Activated naive CD4-positive, alpha-beta T cell treated with anti-CD3 and anti-CD28 coated beads, Interleukin-2, amount 50 U/mL, for 72 hours (primary cell): ENCODE data around the gene CMYA5. TPM values are rescaled to one million over a fixed set of nuclear protein-coding genes. Genes with fewer than 3 reads are reported as not detected.

Experiments
- ATAC-seq, 2 donors: fragments of 150-1000 bp; cut with Tn5 transposase; 2 replicates each; pipeline ENCODE4 v1.10.0; 2021; ENCODE audit warnings: mild to moderate bottlenecking in 2 of 2, moderate library complexity in 2 of 2
- DNase-seq, 2 donors: peaks; one replicate each; pipeline ENCODE4 v3.0.0; 2021 to 2022; ENCODE audit warnings: low spot score in 2 of 2
- H3K27ac Mint-ChIP-seq, 2 donors: one replicate each; pipeline ENCODE4 v1.8.0; 2022; ENCODE audit warnings: mild to moderate bottlenecking in 2 of 2, mixed read lengths in 2 of 2
- H3K36me3 Mint-ChIP-seq, 2 donors: one replicate each; pipeline ENCODE4 v1.8.0; 2022; ENCODE audit warnings: mixed read lengths in 2 of 2
- H3K9me3 Mint-ChIP-seq, 2 donors: one replicate each; pipeline ENCODE4 v1.8.0; 2022; ENCODE audit warnings: mixed read lengths in 2 of 2
- total RNA-seq, 2 donors: library from RNA; stranded (reverse); gene quantifications; one replicate each; pipeline ENCODE4 v1.2.3, GENCODE V29; 2022

The CMYA5 gene
- total RNA-seq, 2 donors from 2014 or later: 0.30 to 0.39 TPM

DNA sequence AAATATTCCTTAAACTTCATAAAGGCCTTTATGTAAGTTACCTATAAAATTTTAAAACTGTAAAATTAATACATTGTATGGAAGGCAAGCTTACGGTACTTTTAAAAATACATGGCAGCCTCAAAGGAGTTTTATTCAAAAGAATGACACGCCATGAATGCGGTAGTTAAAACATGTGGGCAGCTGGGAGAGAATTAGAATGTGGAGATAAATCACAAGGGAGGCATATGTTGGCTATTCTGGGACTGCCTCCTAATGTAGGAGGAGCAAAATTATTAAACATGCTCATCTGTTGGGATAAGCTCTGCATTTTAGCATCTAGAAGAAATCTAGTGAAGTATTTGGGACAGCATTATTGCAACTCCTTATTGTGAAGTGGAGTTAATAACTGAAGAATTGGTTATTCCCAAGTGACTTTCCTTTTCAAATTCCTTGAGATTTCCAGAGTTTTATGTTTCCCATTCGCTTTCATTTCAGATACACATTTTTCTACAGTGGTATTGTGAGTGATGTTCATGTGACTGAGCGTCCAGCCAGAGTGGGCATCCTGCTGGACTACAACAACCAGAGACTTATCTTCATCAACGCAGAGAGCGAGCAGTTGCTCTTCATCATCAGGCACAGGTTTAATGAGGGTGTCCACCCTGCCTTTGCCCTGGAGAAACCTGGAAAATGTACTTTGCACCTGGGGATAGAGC is 109.4 kb downstream of the CMYA5 start:
- Mint-ChIP-seq H3K27ac (no peak overlapping the region), H3K36me3 (no peaks in the 10 kb centered on the region), H3K9me3 (no peaks in the 10 kb centered on the region)
- ATAC-seq (no peak), DNase-seq (no peak)

DNA sequence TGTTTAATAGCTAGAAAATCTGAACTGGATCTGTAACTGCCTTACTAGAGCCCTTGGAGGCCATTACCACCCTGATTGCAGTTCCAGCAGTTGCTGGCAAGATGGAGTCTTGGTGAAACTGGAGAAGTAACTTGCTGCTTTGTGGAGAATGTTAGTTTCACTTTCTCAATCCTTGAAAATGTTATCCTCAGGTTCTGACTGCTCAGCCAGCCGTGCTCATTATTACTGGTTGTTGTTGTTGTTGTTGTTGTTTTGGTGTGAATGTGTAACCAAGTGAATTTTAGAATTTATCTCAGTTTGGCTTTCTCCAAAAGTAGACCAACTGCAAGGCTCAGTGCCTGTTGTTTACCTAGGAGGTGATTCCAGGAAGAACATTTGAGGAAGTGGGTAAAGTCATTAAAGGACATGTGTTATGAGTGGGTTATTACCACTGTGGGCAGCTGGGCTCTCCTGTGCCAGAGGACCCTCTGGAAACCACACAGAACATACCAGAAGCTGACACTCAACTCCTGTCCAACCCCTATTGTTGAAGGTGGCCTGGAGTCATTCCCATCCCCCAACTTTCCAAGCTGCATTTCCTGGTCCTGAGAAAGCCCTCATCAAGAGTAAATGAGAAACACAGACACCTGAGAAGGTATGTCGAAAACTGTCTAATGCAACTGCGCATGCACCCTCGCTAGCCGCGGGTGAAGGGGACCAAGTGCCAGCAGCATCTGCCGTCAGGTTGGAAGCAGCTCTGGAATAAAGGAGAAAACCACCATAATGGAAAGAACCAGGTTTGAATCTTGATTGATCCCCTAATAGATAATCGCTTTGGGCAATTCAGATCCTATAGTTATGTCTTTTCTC is 111.6 kb downstream of the CMYA5 start:
- ATAC-seq (peak; percentile 30 to 51), DNase-seq (no peak)
- Mint-ChIP-seq H3K9me3 (no peaks in the 10 kb centered on the region), H3K27ac (peak overlapping the region in 1 of 2 donors; percentile 73), H3K36me3 (no peaks in the 10 kb centered on the region)

DNA sequence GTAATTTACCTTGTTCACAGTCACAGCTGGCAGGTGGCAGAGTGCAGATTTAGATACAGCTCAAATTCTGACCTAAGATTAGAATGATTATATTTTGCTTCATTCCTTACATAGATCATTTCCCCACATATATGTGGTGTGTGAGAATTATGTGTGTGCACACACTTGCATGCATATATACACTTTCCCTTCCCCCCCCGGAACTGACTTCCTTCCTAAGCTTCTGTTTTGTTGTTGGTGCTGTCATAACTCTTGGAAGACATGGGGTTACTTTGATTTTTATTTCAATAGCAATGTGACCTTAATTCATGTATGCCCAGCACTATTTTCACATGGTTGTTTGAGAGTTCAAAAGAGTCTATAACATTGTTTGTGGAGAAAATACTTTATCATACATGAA is 112.8 kb downstream of the CMYA5 start:
- no peak overlapping the region for H3K27ac Mint-ChIP-seq
- DNase-seq (no peak), ATAC-seq (no peak)
- no peaks in the 10 kb centered on the region for H3K36me3 Mint-ChIP-seq
- H3K9me3 Mint-ChIP-seq: no peaks in the 10 kb centered on the region

DNA sequence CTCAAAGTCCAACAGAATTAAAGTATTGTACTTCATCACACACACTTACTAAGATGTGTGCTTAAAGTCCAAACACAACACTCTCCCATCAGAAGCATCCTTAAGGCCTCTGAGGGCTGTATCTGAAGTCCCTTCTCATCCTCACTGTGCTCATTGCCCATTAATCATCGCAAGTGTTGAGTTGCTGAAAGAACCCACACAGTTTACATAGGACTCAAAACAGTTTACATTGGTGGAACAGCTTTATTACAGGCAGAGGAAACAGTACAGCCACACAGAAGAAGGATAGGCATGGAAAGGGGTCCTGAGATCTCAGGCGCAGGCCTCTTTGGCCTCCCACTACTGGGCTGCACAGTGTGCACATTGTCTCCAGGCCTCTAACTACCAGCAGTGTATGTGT is 113.4 kb downstream of the CMYA5 start:
- H3K36me3 Mint-ChIP-seq: no peaks in the 10 kb centered on the region
- no peak overlapping the region for H3K27ac Mint-ChIP-seq
- ATAC-seq (no peak), DNase-seq (no peak)
- no peaks in the 10 kb centered on the region for H3K9me3 Mint-ChIP-seq

DNA sequence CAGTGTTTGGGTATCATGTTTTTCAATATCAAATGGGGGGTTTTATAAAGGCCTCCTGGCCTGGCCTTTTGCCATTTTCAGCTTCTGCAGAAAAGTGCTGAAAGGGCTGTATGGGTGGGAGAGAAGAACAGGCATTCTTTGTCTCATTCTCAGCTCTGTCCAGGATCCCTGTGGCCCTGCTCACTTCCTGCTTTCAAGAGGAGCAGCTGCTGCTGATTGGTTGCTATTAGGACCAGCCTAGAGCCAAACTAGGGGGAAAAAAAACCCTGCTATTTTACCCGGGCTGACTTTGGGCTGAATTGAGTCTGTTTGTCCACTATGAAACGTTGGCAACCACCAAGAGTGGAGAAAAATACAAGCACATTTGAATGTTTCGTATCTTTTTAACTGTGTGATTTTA is 117.1 kb downstream of the CMYA5 start:
- no peak overlapping the region for H3K27ac Mint-ChIP-seq
- no peak for DNase-seq
- no peak for ATAC-seq
- no peaks in the 10 kb centered on the region for H3K9me3 Mint-ChIP-seq
- no peaks in the 10 kb centered on the region for H3K36me3 Mint-ChIP-seq

DNA sequence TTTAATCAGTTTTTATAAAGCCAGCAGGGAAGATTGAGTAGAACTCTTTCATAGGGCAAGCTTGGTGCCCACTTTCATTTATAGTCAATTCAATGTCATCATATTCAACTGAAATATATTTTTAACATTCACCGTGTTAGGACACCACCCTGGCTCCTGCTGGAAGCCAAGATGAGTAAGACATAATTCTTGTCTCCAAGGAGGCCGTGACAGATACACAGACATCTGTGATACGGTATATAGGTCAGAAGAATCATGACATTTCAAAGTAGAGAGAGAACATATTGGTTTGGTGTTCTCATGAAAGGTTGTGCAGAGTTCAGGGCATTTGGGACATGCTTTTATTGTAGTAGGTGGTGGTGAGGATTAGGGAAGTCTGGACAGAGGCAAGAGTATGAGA is 120.1 kb downstream of the CMYA5 start:
- Mint-ChIP-seq H3K27ac (no peak overlapping the region), H3K36me3 (no peaks in the 10 kb centered on the region), H3K9me3 (no peaks in the 10 kb centered on the region)
- ATAC-seq (no peak), DNase-seq (no peak)

DNA sequence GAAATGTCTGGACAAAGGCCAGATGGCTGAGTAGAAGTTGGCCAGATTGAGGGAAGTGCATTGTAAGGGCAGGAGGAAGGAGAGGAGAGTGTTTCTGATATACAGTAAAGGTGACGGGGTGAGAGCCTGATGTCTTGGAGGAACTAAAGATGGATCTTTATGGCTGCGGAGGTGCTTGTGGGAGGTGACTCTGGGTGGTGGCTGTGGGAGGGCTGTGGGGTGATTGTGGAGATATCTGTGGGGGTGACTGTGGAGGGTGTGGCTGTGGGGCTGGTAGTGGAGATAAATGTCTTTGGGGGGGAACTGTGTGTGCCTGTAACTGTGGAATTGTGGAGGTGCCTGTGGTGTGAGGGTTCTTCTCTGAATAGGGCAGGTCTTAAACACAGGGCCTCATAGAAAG is 121.4 kb downstream of the CMYA5 start:
- no peak for DNase-seq
- Mint-ChIP-seq H3K36me3 (no peaks in the 10 kb centered on the region), H3K9me3 (no peaks in the 10 kb centered on the region), H3K27ac (no peak overlapping the region)
- no peak for ATAC-seq

DNA sequence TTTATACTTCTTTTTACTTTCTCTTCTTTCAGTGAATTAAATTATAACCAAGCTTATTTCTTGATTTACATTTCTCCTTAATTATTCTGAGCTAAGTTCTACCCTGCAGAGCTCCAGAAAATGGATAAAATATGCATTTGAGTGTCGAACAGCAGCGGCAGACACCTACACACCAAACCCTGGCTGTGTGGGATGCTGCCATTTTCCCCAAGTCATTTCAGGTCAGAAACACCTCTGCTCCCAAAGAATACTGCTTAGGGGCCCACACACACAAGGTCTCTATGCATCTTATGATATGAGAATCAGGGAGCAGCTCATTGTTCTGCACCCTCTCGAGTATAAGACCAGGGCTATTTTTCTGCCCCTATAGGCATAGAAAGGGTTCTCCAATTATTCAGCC is 122.3 kb downstream of the CMYA5 start:
- Mint-ChIP-seq H3K9me3 (no peaks in the 10 kb centered on the region), H3K27ac (no peak overlapping the region), H3K36me3 (no peaks in the 10 kb centered on the region)
- DNase-seq: no peak
- no peak for ATAC-seq

DNA sequence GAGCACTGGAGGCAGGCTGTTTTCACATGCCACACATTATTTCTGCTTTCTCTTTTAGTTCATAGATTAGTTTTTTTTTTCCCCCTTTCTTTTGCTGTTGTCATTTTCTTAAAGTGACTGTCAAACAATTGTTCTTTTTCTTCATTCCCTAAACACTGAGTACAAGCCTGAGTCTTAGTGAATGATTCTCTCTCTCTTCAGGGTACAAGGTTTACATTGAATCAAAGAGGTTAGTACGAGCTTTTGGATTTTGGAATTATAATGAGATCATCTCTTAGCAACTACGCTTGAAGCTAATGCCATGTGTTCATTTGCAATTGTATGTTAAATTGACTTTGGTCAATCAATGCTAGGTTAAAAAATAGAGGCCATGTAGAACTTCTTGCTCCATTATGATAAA is 125.1 kb downstream of the CMYA5 start:
- no peak for ATAC-seq
- peaks cover 6 to 10% of the 10 kb centered on the region in 2 donors for H3K36me3 Mint-ChIP-seq
- H3K9me3 Mint-ChIP-seq: peaks cover 5 to 10% of the 10 kb centered on the region in 2 donors
- H3K27ac Mint-ChIP-seq: no peak overlapping the region
- no peak for DNase-seq

DNA sequence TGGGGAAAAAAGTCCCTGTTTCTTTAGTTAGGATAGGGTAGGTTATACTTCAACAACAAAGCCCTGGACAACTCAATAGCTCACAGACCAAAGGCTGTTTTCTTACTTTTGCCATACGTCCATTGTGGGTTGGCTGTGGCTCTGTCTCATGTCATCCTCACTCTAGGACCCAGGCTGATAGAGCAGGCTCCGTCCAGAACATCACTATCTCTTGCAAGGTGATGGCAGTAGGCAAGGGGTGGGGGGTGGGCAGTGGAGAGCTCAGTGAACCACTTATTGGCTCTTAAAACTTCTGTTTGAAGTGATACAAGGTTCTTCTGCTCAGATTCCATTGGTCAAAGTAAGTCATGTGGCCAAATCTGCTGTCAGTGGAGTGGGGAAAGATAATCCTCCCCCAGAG is 126.4 kb downstream of the CMYA5 start:
- peaks cover 6 to 10% of the 10 kb centered on the region in 2 donors for H3K36me3 Mint-ChIP-seq
- DNase-seq (no peak), ATAC-seq (no peak)
- peaks cover 9 to 10% of the 10 kb centered on the region in 2 donors for H3K9me3 Mint-ChIP-seq
- no peak overlapping the region for H3K27ac Mint-ChIP-seq

DNA sequence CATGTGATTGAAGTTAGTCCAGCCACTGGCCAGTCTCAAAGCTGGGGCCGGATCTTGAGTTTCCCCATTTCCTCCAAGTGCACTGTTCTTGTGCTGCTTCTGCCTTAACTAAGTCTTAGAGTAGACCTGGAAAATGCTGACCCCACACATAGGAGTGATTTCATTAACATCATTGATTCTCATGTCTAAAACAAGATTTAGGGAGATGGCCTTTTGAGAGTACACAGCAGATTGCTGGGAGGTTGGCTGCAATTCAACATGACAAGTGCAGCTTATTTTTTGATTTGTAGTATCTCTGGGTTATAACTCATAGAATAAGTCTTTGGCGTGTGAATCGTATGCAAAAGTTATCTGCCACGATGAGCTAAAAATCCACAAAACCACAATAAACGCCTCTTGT is 131.0 kb downstream of the CMYA5 start:
- Mint-ChIP-seq H3K36me3 (peaks cover 6 to 10% of the 10 kb centered on the region in 2 donors), H3K27ac (no peak overlapping the region), H3K9me3 (peaks cover 9 to 10% of the 10 kb centered on the region in 2 donors)
- no peak for DNase-seq
- ATAC-seq: no peak

DNA sequence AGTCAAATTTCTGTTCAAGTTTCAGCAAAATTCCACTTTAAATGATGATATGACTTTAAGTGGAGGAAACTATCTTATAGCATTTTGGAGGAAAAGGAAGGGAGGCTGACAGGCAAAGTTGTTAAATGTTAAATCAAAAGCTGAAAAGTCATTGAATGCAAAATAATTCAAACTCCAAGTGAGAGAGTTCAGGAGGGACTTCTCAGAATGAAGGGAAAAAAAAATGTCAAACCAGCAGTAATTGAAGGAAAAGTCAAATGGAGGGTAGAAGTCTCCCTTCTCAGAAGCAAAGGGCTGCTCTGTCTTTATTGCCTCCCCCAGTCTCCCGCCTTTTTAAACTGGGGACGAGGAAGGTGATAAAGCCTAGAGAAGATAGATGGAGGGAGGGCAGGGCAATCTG is 134.8 kb downstream of the CMYA5 start:
- DNase-seq (no peak), ATAC-seq (no peak)
- Mint-ChIP-seq H3K9me3 (peaks cover 0 to 4% of the 10 kb centered on the region in 2 donors), H3K36me3 (no peaks in the 10 kb centered on the region), H3K27ac (no peak overlapping the region)

DNA sequence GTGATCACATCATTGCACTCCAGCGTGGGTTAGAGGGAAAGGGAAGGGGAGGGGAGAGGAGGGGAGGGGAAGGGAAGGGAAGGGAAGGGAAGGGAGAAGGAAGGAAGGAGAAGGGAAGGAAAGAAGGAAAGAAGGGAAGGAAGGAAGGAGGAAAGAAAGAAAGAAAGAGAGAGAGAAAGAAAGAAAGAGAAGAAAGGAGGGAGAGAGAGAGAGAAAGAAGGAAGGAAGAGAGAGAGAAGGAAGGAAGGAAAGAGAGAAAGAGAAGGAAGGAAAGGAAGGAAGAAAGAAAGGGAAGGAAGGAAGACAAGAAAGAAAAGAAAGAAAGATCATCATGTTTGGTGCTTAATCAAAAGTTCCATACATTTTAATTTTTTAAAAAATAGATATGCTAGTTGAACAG is 136.2 kb downstream of the CMYA5 start:
- H3K36me3 Mint-ChIP-seq: no peaks in the 10 kb centered on the region
- H3K27ac Mint-ChIP-seq: no peak overlapping the region
- no peaks in the 10 kb centered on the region for H3K9me3 Mint-ChIP-seq
- ATAC-seq (no peak), DNase-seq (no peak)

DNA sequence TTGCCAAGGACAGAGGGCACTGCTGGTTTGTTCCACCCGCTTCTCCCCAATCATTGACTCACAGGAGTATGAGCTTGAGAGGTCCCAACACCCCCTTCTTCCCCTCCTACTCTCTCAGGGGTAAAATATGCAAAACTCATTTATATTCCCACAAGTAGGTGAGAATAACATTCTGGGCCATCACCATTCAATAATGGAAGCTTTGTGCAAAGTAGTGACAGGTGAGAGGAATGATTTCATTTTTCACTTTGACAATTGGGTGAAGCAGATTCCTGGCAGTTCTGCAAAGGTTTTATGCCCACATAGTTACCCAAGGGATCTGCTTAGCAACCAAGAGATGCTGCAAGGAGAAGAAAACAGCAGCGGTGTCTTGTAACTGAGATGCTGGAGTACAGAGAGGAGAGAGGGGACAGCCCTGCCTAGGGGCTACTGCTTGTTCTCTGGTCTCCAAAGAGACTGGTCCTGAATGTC is 137.6 kb downstream of the CMYA5 start:
- Mint-ChIP-seq H3K36me3 (no peaks in the 10 kb centered on the region), H3K27ac (no peak overlapping the region), H3K9me3 (no peaks in the 10 kb centered on the region)
- DNase-seq: no peak
- no peak for ATAC-seq

DNA sequence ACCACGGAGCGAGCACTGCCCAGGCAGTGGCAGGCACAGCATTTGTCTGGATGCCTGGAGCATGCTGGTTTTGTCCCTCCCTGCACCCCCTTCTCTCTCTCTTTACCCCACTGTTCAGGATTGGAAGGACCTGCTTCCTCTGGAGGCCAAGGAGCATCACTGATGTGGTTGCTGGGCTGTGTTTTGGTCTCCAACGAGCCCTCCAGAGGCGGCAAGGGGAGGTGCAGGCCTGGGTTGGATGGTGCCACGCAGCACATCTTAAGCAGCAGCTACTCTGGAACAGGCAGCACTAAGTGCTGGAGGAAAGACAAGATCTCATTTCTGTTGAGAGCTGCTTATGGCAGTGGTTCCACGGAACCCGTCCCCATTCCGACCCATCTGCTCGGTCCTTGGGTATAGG is 139.6 kb downstream of the CMYA5 start:
- Mint-ChIP-seq H3K36me3 (no peaks in the 10 kb centered on the region), H3K27ac (no peak overlapping the region), H3K9me3 (no peaks in the 10 kb centered on the region)
- ATAC-seq (no peak), DNase-seq (no peak)

DNA sequence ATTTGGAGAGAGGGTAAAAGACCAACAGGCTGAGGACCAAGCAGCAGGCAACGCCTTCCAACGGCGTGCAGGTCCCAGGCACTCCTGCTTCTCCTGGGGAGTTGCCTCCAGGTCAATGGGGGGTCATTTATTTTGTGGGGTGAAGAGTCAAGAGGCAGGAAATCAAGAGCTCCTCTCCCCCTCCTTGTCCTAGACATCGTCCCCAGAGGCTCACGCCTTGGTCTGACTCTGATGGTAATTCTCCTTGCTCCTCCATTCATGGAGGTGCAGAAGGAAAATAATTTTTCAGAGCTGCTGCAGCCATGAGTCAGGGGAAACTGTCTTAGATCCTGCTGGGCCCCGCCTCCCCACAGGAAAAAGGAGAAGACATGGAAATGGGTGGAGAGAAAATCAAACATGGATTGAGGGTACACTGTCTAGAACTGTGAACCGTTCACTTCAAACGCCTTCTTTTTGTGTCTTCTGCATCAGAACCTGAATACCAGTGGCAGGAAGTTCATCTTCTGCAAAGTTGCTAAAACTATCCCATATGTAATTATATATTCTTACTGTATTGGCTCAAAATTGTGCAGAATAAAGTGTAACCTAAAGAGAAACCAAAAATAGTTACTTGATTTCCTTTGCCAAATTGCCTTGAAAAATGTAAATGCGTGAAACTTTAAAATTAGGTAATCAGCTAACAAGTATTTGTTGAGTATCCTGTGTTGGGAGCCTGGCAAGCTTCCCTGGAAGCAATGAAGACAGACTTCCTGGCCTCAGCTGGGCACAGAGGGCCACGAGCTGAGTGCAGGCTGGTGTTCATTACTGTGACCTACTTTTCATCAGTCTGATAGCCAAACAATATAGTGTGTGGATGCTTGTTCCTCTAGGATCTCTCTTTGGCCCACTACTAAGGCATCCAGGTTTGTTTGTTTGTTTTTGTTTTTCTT is 142.0 kb downstream of the CMYA5 start:
- Mint-ChIP-seq H3K9me3 (no peaks in the 10 kb centered on the region), H3K27ac (peak overlapping the region in 1 of 2 donors; percentile 78), H3K36me3 (no peaks in the 10 kb centered on the region)
- ATAC-seq (no peak), DNase-seq (no peak)

DNA sequence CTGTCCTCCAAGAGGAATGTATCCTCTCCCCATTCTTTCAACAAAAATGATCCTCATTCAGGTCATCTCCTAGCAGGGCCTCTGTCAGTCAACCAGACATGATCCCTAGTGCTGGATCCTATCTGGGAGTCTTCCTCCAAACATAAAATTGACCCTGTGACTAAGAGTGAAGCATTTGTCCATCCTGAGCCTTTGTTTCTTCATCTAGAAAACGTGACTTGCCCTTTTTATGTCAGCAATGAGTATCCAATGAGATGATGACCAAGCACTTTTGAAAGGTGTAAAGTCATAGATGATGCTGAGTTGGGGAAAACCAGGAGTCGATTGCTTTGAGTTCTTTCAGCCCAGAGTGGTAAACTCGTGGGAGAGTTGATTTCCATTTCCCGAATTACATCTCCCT is 143.3 kb downstream of the CMYA5 start:
- Mint-ChIP-seq H3K36me3 (no peaks in the 10 kb centered on the region), H3K27ac (no peak overlapping the region), H3K9me3 (no peaks in the 10 kb centered on the region)
- no peak for ATAC-seq
- DNase-seq: no peak
